ENCODE results near the gene PRKCB.
"Not testable (repeated sequence)": the region's sequence is repeated elsewhere in the genome, so short reads cannot be mapped to it uniquely, and the experiment has no call there.

The PRKCB gene

DNA sequence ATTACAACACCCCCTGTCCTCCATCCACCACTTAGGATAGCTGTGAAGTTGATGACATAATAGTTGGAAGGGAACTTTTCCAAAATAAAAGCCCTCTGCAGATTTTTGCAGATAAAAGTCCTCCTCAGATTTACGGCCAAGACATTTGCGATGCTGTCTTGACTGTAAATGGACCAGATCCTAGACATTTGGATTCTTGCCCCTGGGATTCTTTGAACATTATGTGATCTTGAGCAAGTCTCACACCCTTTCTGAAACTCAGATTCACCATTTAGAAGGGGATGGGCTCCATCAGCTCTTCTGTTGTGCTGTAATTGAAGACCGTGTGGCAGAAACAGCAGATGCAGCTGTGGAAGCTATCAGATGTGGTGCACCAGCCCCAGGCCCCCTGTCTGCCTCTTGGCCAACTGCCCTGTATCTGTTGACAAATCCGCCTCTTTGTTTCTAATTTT lies 266.5 kb downstream of the PRKCB start:
- DNase-seq: no peak

DNA sequence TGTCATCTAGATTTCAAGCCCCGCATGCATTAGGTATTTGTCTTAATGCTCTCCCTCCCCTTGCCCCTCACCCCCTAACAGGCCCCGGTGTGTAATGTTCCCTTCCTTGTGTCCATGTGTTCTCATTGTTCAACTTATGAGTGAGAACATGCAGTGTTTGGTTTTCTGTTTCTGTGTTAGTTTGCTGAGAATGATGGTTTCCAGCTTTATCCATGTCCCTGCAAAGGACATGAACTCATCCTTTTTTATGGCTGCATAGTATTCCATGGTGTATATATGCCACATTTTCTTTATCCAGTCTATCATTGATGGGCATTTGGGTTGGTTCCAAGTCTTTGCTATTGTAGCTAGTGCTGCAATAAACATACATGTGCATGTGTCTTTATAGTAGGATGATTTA lies 269.7 kb downstream of the PRKCB start:
- DNase-seq: not testable (repeated sequence)

DNA sequence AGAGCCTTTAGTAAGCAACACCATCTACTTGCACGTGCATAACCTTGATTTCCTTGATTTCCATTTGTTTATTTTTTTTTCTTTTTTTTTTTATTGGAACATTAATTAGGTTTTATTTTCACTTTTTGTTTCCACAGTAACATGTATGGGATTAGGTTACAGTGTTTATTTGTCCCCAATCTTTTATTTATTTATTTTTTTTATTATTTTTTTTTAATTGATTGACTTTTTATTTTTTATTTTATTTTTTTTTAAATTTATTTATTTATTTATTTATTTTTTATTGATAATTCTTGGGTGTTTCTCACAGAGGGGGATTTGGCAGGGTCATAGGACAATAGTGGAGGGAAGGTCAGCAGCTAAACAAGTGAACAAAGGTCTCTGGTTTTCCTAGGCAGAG lies 272.3 kb downstream of the PRKCB start:
- not testable (repeated sequence) for DNase-seq

DNA sequence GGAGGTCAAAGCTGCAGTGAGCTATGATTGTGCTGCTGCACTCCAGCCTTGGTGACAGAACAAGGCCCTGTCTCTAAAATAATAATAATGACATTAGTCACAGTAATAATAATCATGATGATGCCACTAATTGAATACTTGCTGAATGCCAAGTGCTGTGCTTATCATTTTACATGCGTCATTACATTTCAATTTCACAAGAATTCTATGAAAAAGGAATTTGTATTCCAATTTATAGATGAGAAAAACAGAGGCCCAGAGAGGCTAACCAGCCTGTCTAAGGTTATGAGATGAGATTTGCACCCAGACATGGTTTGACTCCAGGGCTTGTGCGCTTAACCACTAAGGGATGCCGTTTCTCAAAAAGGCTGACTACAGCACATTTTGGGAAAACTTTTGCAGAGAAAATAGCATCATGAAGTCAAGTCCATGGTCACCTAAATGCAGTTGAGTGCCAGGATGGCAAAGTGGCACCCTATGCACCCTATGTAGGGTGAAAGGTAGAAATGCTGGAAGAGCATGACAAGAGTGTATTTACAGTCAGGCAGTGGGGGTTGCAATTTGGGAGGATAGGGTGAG lies 276.0 kb downstream of the PRKCB start:
- DNase-seq: no peak

DNA sequence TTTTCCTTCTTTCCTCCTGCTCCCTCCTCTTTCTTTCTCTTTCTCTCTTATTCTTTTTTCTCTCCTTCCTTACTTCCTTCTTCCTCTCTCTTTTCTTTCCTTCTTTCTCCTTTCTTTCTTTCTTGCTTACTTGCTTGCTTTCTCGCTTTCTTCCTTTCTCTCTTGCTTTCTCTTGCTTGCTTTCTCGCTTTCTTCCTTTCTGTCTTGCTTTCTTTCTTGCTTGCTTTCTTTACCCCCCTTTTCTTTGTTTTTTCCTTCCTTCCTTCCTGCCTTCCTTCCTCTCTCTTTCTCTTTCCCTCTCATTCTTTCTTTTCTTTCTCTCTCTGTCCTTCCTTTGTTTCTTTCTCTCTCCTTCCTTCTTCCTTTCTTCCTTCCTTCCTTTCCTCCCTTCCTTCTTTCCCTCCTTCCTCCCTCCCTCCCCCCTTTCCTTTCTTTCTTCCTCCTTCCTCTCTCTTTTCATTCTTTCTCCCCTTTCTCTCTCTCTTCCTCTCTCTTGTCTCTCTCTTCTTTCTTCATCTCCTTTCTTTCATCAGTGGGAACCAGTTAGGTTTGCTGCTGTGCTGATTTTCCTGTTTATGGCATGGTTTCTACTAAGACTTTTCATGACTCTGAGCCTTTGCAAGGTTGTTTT lies 277.4 kb downstream of the PRKCB start:
- no peak for DNase-seq

DNA sequence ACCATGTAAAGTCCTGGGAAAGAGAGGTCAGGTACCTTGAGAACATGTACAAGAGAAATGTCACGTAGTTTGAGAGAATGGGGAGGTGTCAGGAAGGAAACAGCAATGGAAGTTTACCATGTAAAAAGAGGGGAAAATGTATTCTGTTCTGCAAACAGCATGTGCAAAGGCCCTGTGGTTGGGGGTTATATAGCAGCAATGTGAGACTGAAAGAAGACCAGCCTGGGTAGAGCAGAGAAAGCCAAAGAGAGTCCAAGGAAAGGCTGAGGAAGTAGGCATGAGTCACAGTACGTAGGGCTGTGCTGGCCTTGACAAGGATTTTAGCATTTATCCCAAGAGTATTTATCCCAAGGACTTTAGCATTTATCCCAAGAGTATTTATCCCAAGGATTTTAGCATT lies 279.1 kb downstream of the PRKCB start:
- DNase-seq: no peak

DNA sequence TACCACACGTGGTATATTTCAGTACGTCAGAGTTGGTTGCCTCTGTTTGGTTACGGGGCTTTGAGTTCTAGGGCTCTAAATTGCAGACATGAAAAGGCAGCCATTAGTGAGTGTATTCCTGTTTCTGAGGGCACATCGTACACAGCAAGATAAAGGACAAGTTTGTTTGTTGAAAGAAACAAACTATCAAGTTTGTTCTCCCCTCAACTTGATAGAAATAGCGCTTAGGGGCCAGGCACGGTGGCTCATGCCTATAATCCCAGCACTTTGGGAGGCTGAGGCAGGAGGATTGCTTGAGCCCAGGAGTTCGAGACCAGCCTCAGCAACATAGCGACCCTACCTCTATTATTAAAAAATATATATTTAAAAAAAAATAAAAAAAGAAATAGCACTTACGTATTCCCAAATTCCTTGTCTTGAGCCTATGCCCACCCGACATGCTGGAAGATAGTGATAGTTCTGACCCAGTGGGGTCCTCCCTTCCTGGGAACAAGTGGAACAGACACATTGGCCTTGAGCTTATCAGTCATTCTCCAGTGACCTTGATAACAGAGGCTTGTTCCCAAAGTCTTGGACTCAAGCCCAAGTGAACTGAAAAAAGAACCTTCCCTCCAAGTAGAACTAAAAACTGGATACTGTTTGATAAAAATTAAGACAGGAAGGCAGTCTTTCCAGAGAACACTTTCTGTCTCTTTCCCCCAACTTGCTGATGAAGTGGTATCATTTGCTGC lies 280.4 kb downstream of the PRKCB start:
- no peak for DNase-seq

DNA sequence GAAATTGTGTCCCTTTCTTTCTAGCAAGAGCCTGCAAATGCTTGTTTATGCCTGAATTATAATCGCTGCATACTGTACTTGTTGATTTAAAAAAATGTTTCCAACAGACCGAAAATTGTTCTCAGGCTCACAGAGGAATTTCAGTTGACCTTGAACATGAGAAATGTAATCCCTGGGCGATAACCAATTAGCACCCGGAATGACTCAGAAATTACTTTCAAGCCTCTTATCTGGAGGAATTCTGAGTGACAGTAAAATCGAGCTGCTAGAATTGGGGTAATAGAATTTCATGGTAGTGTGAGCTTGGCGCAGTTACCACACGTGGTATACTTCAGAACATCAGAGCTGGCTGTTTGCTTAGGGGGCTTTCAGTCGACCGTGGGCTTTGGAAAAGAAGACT lies 281.2 kb downstream of the PRKCB start:
- no peak for DNase-seq

DNA sequence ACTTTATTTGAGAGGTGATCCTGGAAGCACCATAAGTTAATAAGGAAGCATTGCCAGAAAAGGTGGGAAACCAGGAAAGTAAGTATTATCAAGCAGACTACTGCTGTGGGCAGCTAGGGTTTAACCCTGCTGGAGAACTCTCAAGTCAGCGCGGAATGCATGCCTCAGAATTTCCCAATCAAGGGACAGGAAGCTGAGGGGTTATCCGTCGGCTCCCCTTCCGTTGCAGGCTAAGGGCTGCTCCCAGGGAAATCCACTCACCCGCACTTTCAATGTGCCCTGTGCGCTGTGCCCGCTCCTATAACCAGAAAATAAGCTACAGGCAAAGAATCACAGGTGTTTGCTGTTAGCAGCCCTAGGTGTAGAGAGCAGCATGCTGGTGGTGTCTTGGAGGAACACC lies 281.9 kb downstream of the PRKCB start:
- no peak for DNase-seq

DNA sequence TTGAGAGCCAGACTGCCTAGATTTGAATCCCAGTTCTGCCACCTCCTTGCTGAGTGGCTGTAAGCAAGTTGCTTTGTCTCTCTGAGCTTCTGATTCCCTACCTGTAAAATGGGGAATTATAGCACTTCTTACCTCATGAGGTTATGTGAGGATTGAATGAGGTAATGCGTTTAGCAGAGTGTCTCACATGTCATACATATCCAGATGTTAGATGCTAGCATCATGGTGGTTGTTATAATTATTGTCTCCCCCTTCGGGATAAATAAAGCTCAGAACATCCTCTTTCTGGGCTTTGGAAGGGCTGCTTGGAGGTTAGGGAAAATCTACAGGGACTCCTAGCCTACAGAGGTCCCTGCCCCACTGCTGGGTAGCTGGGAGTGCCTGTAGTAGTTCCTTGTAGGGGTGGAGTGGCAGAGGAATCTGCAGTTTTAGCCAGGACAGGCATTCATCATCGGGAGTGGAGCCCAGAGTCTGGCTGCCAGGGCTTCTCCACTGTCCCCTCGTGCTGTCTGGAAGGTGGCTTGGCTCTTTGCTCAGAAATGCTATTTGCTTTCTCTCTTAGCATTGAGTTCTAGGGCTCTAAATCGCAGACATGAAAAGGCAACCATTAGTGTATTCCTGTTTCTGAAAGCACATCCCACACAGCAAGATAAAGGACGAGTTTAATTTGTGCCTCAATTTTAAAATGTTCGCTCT lies 282.5 kb downstream of the PRKCB start:
- DNase-seq: no peak

DNA sequence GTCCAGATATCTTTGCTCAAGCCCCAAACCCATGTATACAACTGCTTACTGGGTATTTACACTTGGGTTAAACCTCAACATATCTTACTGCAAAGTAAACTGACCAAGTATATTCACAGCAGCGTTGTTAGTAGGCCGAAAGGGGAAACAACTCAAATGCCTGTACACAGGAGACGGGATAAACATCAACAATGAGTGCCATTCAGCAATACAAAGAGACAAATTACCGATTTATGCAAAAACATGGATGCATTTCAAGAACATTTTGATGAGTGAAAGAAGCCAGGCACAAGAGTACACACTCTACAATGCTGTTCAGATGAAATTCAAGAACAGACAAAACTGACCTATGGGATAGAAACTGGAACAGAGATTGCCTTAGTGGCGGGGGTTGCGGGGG lies 284.0 kb downstream of the PRKCB start:
- no peak for DNase-seq

DNA sequence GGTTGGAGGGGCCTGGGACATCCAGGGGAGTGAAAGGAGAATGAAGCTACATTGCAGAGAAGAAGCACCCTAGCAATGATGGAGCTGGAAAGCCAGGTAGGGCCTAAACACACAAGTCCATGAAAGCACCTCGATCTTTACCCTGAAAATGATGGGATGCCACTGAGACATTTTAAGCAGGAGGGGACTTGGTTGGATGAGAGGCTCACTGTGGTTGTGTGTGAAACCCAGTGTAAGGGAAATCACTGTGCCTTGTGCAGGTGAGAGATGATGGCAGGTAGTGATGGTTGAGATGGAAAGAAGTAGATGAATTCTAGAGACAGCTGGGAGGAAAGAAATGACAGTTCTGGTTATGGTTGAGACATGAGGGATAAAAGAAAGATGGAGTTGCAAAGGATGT lies 287.5 kb downstream of the PRKCB start:
- DNase-seq: no peak

DNA sequence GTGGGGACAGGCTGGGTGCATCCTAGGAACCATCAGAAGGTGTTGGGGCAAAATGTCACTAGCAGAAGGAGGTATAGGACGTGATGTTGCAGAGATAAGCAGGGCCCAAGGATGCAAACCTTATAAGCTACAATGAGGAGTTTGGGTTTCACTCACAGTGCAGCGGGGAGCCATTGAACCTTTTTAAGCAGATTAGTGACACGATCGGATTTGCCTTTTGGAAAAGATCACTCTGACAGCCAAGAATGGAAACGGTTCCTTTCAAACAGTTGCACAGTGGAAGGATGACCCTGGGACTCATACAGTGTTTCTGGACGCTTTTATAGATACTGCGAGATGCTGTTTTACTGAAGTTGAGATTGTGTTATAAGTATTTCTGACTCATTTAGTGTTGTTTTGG lies 288.5 kb downstream of the PRKCB start:
- no peak for DNase-seq

DNA sequence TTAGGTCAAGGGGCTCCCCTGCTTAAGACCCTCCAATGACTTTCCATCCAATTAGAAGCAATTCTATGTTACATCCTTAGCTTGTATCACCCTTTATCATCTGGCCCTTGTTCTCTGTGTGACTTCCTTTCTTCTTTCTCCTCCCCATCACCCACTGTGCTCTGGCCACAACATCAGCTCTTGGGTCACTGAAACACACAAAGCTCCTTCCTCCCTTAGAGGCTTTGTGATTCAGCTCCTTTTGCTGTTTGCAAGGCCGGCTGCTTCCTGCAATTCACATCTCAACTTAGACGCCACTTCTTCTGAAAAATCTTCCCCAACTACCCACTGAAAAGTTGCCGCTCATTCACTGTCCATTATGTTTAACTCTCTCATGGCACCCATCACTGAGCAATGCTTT lies 289.4 kb downstream of the PRKCB start:
- no peak for DNase-seq

DNA sequence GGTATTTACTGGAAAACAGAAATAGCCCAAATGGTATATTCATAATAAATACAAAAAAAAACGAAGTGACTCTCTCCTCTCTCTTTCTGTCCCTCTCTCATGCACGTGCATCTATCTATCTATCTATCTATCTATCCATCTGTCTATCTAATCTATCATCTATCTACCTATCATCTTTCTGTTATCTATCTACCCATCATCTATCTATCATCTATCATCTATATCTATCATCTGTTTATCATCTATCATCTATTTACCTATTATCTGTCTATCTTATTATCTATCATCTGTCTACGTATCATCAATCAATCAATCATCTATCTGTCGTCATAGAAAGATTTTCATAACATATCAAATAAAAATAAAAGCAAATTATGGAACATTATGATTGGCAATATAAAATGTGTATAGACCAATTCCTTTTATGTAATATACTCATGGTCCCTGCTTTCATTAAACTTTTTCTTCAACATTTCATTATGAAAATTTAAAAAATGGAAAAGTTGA lies 293.7 kb downstream of the PRKCB start:
- DNase-seq: no peak

DNA sequence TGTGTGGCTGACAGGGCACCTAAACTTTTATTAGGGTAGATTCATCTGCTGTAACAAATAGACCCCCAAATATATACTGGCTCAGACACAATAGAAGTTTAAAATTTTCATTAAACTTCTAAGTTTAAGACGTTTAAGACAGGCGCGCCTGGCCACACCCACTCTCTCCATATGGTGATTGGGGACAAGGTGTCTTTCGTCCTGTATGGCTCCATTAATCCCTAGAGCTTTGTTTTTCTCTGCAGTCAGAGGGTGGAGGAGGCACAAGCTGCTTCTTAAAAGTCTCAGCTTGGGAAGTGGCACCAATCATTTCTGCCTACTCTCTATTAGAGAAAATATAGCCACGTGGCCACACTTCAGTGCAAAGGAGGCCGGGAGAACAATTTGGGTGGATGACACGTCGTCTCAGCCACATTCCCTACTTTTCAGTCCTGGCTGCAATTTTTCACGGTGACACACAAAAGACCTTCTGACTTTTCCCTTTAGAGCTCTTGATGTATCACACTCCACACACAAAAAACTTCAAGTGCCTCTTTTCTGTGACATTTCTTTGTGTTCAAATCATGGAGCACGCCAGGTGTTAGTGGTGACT lies 294.8 kb downstream of the PRKCB start:
- no peak for DNase-seq

DNA sequence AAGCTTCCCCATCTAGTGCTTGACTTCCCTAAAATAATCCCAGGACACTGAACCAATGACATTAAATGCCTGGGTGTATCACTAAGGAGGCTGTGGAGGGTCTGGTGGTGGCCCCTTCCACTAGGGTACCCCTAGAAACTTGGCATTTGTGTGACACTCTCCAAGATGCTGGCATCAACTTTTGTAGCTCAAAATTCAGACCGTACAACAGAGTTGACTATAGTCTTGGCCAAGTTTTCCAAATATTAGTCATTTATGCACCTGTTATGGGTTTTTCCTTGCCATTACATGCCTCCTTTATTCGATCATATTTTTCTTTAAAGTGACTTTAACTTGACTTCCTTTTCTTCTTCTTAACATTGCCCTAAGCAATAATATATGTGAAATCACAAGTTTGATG lies 295.5 kb downstream of the PRKCB start:
- no peak for DNase-seq

DNA sequence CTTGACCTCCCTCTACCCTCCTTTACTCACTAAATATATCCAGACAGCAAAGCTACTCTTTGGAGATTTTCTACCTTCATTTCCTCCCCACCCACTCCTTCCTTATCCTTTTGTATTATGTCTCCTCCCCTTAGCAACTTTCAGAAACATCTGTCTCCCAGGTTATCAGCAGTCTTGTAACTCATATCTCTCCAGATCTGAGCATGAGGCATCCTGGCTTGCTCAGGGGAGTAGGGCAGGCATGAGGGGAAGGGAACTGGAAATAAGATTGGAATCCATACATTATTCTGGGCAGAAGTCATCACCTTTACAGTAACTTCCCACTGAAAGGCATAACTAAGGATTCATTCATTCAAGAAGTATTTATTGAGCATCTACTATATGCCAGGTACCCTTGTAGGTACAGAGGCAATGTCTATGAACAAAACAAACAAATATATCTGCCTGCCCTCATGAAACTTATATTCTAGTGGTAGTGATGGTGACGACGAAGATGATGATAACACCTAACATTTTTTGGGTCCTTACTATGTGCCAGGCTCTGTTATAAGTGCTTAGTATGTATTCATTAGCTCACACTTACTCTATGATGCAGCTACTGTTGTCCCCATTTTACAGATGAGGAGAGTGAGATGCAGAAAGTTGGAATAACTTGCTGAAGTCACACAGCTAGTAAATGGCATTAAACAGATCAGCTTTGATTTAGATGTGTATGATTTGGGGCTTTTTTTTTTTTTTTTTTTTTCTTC lies 296.4 kb downstream of the PRKCB start:
- no peak for DNase-seq

DNA sequence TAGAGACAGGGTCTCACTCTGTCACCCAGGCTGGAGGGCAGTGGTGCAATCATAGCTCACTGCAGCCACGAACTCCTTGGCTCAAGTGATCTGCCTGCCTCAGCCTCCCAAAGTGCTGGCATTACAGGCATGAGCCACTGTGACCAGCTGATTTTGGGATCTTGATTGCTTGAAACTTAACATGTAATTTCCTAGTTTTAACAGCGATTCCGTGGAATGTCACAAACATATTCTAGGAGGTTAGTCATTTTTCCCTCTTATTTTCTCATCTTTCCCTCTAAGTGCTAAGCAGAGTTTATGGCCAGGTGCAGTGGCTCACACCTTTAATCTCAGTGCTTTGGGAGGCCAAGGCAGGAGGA lies 297.0 kb downstream of the PRKCB start:
- no peak for DNase-seq

DNA sequence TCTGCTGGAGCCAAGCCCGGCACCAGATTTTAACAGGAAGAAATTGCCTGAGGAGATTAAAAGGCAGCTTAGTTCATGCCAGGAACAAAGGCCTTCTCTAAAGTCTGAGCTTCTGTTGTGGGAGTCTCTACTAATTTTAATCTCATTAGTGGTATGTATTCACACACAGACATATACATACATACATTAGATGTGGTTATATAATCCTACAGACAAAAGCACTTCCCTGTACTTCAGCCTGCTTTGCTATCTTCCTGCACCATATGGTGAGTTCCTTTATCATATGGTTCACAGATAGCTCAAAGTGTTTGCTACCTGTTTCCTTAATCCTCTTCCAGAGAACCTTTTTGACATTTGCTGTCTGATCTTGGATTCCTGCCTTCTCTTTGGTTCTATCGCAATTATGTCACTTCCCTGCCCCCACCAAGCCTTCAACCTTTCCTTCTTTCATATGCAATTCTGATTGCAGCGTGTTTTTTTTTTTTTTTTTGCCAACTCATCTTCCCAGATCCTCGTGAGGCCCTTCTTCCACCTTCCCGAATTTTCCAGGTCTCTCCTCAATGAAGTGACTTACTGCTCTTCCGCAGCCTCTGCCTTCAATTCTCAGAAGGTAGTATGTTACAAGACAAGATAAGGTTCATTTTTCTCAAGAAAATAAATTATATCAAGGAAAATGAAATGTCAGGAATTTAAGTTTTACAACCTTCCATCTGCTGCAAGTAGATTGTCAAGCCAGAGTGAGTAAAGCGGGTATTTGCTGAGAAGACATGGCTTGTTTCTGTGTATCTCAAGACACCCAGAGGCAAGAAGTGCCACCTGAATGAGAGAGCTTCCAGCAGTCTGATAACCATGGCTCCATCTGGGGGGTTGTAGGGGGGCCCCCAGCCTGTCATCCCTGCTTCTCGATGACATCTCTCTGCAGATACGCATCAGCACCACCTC lies 300.1 kb downstream of the PRKCB start:
- DNase-seq: no peak

DNA sequence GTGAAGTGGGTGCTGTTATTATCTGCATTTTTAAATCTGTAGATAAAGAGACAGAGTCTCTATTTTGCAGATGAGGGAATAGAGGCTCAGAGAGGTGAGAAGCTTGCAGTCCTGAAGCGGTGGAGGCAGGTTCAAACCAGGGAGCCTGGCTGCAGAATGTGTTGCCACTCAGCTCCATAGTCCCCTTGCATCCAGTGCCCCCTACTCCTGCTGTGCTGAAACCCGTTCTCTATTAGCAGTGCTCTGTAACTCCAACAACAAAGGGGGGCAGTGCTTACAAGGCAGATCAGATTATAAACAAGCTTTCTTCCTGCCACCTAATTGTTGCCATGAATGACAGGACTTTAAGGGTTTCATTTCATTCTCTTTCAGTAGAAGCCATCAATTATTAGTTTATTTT lies 302.2 kb downstream of the PRKCB start:
- DNase-seq: no peak
